H1 (cell line): Measurements from ENCODE around the gene LPP.

Experiments used
- CEBPB ChIP-seq: IDR thresholded peaks from 2 replicates; pipeline ENCODE4 v1.6.1; 2012; ENCODE audit warnings: low read depth, low read length
- E2F6 ChIP-seq: IDR thresholded peaks from 2 replicates; pipeline ENCODE4 v1.6.1; 2012; ENCODE audit warnings: inconsistent platforms
- EZH2 ChIP-seq: fragments of 200-600 bp; sonication (generic); IDR thresholded peaks from 2 replicates; pipeline ENCODE4 v1.7.1; 2012; ENCODE audit warnings: low read depth, mild to moderate bottlenecking, moderate library complexity, low read length, inconsistent platforms; ENCODE audit not compliant: severe bottlenecking
- FOSL1 ChIP-seq: IDR thresholded peaks from 2 replicates; pipeline ENCODE4 v1.6.1; 2011; ENCODE audit warnings: mild to moderate bottlenecking, low read depth, low read length, moderate library complexity; ENCODE audit not compliant: insufficient read depth
- HDAC2 ChIP-seq, 2 experiments: fragments of 300-600 bp in 1 of 2; sonication (generic) in 1 of 2; IDR thresholded peaks; 2 replicates each; pipeline ENCODE4 v1.6.1; 2011 to 2012; ENCODE audit warnings: low read depth in 2 of 2, low read length in 2 of 2, mild to moderate bottlenecking in 2 of 2, moderate library complexity in 2 of 2, borderline replicate concordance in 1 of 2, inconsistent platforms in 1 of 2
- JUND ChIP-seq: IDR thresholded peaks from 2 replicates; pipeline ENCODE4 v1.6.1; 2011; ENCODE audit warnings: mild to moderate bottlenecking, improper control_type of control experiment, low read length
- POLR2AphosphoS5 ChIP-seq: IDR thresholded peaks from 2 replicates; pipeline ENCODE4 v1.6.1; 2011; ENCODE audit warnings: low read depth, low read length
- POU5F1 ChIP-seq: IDR thresholded peaks from 2 replicates; pipeline ENCODE4 v1.6.1; 2011; ENCODE audit warnings: low read depth, mild to moderate bottlenecking, low read length, moderate library complexity
- RFX5 ChIP-seq: IDR thresholded peaks from 2 replicates; pipeline ENCODE4 v1.6.1; 2011; ENCODE audit warnings: low read depth, low read length, improper control_type of control experiment, borderline replicate concordance
- RNF2 ChIP-seq: fragments of 200-900, 300-1000 bp; sonication (generic); IDR thresholded peaks from 2 replicates; pipeline ENCODE4 v1.7.1; 2016; ENCODE audit warnings: borderline replicate concordance, low read depth, mild to moderate bottlenecking, antibody characterized with exemption, low read length; ENCODE audit not compliant: poor library complexity, severe bottlenecking; ENCODE audit errors: missing control alignments
- TCF12 ChIP-seq: IDR thresholded peaks from 2 replicates; pipeline ENCODE4 v1.6.1; 2011; ENCODE audit warnings: low read depth, mild to moderate bottlenecking, low read length
- TF ChIP-seq, protein P1 (sequence below), 3 experiments: IDR thresholded peaks; 1 replicate in 2 of 3; 2 replicates in 1 of 3; pipeline versions ENCODE4 v1.5.1 to v1.6.1; 2011; ENCODE audit warnings: low read length in 3 of 3, mild to moderate bottlenecking in 3 of 3, inconsistent platforms in 2 of 3, low read depth in 1 of 3, moderate library complexity in 1 of 3; ENCODE audit not compliant: insufficient read depth in 1 of 3; ENCODE audit errors: control extremely low read depth in 1 of 3

GRCh38 chr3:188227442-188227841 lies 73.5 kb downstream of the LPP start:
- TF ChIP-seq HDAC2 (IDR thresholded peaks at IDR 0.05; ENCODE audit: borderline replicate concordance in 1 of 2, low read depth in 2 of 2, low read length in 2 of 2) (no peak), CEBPB (no peak), E2F6 (no peak), EZH2 (no peak), JUND (no peak), RNF2 (no peak), POU5F1 (no peak), RFX5 (no peak), POLR2AphosphoS5 (no peak), TCF12 (no peak), FOSL1 (no peak)
- TF ChIP-seq, protein P1, sequence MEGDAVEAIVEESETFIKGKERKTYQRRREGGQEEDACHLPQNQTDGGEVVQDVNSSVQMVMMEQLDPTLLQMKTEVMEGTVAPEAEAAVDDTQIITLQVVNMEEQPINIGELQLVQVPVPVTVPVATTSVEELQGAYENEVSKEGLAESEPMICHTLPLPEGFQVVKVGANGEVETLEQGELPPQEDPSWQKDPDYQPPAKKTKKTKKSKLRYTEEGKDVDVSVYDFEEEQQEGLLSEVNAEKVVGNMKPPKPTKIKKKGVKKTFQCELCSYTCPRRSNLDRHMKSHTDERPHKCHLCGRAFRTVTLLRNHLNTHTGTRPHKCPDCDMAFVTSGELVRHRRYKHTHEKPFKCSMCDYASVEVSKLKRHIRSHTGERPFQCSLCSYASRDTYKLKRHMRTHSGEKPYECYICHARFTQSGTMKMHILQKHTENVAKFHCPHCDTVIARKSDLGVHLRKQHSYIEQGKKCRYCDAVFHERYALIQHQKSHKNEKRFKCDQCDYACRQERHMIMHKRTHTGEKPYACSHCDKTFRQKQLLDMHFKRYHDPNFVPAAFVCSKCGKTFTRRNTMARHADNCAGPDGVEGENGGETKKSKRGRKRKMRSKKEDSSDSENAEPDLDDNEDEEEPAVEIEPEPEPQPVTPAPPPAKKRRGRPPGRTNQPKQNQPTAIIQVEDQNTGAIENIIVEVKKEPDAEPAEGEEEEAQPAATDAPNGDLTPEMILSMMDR (IDR thresholded peaks at IDR 0.05; ENCODE audit: control extremely low read depth in 1 of 3, insufficient read depth in 1 of 3, low read depth in 1 of 3, low read length in 3 of 3): no peak
